HG03095 (cell line): ENCODE results near the gene PTPRS.

Source experiments
- ATAC-seq: cut with Tn5 transposase; IDR thresholded peaks from one replicate; pipeline ENCODE4 v1.9.1; 2021; ENCODE audit warnings: moderate library complexity; ENCODE audit not compliant: unreplicated experiment

PTPRS gene

DNA sequence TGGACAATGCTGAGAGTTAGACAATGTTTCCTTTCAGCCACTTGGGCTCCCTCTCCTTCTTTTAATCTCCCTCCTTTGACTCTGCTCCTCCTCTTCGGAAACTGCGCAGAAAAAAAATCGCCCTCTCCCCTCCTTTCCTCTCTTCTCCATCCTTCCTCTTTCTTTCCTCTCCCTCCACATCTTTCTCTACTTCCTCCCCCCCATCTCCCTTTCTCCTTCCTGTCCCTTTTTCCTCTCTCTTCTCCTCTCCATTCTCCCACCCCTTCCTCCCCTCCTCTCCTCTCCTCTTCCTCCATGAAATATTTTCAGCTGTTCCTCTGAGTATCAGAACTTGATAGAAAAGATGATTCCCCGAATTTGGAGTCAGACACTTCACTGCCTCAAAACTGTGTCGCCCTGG is 15.1 kb upstream of the PTPRS start:
- ATAC-seq = no peak

DNA sequence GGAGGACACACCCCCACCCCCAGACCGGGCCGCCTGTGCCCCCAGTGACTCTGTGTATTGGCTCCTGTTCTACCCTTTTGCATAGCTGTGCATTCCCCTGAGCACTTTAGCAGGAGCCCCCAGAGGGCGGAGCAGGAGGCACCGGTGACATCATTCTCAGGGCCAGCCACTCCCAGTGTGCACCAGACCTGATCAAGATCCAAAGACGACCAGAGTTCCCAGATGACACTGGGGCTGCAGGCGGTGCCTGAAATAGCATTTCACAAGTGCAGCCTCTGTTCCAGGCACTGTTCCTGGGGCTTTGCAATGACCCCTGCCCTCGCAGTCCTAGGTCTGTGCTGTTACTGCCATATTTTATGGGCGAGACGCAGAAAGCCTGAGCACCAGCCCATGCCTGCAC is 14.5 kb upstream of the PTPRS start:
- no peak for ATAC-seq

DNA sequence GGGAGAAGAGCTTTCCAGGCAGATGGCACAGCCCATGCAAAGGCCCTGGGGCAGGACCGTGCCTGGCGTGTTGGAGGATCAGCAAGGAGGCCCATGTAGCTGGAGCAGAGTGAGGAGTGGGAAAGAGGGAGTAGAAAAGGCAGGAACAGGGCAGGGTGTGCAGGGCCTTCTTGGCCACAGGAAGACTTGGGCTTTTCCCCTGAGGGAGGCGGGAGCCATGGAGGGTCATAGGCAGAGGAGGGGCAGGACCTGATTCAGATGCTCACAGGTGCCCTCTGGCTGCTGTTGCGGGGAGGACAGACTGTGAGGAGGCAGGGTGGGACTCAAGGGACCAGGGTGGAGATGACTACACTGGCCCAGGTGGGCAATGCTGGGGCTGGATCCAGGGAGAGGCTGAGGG is 13.8 kb upstream of the PTPRS start:
- no peak for ATAC-seq

DNA sequence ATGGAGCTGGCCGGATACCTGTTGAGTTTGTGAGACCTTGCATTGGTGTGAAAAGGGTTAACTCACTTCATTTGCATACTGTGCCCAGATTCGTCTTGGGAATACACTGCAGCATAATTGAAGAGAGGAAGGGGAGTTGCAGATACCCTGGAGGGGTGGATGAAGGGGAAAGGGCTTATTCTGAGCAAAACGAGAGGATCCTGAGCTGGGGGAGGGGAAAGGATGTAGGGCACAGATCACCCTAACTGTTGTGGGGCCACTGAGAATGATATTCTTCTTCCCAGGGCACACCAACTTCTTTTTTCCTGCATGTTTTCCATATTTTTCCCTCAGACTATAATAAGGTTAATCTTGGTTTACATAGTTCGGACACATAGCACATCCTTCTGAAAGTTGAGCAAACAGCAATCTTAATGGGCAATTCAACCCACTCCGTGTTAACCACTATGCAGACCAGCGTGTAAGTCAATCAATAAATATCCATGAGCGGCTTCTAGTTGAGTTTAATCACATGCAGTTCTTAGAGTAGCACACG is 11.7 kb upstream of the PTPRS start:
- ATAC-seq = no peak

DNA sequence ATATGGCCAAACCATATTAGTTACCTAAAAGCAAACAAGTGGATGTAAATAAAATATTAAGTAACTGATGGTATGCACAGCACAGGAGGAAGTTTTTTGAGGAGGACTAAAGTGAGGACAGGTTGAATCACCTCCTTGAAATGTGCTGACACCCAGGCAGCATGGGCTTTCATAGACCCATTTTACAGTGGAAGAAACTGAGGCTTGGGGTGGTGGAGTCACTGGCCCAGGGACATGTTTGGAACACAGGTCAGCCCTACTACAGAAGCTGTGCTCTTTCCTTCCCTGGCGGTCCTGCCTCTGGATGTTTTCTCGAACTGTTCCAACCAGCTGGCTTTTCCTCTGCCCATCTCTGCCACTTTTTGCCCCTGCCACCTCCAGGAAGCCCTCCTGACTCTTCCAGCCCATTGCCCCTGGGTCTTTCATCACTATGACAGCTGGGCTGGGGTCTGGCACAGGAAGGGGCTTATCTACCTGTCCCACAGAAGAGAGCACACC is 11.2 kb upstream of the PTPRS start:
- ATAC-seq = no peak

DNA sequence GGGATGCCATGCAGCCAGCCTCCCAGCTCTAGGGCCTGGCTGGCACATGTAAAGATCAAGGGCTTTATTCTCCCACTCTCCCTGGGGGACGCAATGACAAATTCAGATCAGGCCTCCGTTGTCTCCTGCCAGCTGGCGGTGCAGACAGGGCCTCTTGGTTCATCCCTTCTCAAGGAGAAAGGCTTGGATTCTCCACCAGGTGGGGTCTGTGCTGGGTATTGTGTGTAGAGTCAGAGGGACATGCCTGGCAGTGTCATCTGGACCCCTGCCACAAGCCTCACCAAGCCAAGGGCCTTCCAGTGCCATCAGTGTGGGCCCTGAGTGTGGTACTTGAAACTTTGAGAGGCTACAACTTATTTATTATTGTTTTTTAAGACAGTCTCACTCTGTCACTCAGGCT is 8.4 kb upstream of the PTPRS start:
- no peak for ATAC-seq

DNA sequence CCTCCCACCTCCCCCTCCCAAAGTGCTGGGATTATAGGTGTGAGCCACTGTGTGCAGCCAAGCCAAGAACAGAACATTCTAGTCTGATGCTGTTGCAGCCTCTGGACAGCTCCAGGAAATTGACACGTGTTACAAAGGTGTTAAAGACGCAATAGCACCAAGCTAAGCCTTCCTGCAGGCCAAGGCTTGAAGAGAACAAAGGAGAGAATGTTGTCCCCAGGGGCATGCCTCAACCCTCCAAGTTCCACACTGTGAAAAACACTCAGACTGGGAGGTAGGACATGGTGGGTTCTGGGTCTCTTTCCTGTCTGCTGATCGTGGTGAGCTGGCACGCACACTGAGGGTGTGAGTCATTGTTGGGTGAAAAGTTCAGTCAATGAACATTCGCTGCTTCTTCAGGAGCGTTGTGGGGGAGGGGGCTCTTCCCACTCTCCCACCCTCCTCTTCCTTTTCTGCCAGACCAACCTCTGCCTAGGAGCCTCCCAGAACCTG is 5.3 kb upstream of the PTPRS start:
- ATAC-seq = no peak

DNA sequence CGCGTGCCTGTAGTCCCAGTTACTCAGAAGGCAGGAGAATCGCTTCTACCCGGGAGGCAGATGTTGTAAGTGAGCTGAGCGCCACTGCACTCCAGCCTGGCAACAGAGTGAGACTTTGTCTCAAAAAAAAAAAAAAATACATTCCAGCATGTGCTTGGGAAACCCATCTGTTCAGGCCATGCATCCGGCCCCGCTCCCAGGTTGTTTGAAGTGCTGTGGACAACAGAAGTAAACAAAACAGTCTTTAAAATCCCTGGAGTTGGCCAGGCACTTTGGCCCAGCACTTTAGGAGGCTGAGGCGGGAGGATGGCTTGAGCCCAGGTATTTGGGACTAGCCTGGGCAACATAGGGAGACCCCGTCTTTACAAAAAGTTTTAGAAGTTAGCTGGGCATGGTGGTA is 3.2 kb upstream of the PTPRS start:
- ATAC-seq = no peak

DNA sequence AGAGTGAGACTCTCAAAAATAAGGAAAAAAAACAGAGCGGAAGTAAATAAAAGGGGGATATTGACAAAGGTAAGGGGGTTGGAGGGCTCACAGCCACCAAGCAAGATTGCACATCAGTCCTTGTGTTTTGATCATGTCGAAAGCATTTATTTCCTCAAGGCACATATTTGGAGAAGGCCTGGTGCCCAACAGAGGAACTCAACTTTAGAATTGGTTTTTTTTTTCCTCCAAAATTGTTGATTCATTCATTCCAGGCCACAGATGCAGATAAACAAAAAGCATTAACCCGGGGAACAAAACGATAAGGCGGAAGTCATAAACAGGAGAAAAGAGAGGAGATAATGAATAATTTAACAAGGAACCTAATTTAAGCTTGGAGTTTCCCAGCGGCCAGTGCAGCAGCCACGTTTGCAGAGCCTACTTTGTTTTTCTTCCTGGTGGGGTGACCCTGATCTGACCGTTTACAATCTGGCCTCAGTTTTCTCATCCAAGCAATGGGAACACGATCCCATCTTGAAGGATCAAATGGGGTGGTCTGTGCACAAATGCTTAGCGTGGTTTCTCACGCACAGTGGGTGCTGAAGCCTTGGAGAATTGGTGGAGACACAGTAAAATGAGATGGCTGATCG is 2.1 kb upstream of the PTPRS start:
- no peak for ATAC-seq

DNA sequence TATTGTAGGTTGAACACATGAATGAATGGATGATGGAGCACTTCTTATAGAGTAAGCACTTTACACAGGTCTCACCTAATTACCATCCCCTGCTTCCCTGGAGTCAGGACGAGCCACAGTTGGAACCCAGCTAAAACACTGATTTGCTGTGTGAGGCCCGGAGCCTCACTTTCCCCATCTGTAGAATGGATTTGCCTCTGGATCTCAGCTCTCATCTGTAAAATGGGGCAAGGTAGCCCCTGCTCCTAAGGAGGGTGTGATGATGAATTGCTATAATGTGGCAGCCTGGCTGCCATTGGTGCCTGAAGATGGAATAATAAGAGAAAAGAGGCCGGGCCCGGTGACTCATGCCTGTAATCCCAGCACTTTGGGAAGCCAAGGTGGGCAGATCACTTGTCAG is 1.4 kb upstream of the PTPRS start:
- no peak for ATAC-seq

DNA sequence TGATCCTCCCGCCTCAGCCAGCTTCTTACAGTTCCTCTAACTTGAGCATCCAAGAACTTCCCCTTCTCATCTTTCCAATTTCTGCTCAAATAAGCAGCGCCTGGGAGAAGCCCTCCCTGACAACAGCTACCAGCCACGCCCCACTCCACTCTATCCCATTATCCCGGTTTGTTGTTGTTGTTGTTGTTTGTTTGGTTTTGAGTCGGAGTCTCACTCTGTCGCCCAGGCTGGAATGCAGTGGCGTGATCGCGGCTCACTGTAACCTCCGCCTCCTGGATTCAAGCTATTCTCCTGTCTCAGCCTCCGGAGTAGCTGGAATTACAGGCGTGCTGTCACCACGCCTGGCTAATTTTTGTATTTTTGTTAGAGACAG is 822 bp upstream of the PTPRS start:
- ATAC-seq = no peak

DNA sequence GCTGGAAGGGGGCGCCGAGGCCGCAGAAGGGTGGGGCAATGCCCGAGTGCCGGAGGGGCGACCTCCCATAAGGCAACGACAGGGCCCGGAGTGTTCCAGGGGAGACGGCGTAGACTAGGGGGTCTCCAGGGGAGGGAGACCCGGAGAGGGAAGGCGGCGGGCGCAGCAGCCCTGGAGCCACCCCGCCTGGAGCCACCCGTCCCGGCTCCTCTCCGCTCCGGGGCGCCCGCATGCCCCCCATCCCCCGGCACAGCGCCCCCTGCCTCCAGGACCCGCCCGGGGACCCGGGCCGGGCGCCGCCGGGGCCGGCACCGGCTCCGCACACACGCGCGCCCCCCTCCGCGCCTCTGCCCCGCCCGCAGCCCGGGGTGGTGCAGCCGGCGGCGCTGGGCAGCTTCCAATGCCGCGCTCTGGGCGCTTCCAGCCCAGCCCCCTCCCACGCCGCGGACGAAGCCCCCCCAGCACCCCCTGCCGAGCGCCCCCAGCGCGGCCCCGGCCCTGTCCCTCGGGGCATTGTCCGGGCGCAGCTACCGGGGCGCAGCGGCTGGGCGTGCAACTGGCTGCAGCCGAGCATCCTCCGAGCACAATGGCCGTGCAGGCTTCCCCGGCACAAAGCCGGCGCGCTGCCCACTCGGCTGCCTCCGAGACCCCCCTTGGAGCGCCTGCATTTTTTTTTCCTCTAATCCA is 519 bp downstream of the PTPRS start:
- ATAC-seq = no peak

DNA sequence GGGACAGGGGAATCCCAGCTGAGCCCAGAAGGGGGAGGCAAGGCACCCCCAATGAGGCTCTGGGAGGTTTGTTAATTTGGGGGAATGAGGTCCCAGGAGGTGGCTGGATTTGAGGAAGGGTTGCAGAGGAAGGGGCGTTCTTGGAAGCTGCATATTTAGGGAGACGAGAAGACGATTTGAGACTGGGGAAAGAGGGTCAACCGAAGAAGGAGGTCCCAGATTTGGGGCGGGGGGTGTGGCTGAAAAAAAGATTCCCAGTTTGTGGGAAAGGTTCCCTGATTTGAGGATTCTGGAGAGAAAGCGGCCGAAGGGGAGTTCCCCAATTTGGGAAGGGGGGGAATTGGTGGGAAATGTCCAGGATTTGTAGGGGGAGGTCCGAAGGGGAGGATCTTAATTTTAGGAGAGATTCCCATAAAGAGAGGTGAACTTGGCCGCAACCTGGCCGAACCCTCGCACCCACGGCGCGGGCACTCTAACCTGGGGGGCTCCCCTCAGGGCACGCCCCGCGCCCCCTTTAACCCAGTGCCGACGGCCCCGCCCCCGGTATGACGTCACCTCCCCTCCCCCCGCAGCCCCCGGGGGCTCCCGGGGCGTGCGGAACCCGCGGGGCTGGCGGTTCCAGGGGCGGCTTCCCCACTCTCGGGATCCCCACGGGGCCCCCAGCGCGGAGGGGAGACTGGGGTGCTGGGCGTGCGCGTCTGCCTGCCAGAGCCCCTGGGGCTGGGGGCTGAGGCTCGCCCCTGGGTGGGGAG is 1.2 kb downstream of the PTPRS start:
- ATAC-seq = no peak

DNA sequence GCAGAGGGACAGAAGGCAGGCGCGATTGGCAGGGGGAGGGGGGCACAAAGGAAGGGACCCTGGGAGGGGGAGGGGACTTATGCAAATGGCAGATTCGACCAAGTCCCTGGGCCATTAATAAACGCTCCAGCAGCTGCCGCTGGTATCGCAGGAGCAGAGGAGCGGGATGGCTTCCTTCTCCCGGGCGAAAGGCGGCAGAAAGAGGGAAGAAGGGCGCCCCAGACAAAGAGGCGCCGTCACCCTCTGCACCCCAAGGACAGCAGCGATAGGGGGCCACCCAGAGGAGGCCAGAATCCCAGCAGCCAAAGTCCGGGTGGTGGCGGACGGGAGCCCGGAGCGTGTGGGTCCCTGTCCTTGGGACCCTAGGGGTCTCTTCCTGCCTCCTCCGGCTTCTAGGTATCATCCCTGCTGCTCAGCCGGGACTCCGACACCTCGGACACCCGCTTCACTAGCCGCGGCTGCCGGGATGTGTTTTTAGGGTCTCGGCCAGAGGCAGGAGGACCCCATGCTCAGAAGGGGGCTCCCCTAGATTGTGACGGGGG is 1.9 kb downstream of the PTPRS start:
- no peak for ATAC-seq

DNA sequence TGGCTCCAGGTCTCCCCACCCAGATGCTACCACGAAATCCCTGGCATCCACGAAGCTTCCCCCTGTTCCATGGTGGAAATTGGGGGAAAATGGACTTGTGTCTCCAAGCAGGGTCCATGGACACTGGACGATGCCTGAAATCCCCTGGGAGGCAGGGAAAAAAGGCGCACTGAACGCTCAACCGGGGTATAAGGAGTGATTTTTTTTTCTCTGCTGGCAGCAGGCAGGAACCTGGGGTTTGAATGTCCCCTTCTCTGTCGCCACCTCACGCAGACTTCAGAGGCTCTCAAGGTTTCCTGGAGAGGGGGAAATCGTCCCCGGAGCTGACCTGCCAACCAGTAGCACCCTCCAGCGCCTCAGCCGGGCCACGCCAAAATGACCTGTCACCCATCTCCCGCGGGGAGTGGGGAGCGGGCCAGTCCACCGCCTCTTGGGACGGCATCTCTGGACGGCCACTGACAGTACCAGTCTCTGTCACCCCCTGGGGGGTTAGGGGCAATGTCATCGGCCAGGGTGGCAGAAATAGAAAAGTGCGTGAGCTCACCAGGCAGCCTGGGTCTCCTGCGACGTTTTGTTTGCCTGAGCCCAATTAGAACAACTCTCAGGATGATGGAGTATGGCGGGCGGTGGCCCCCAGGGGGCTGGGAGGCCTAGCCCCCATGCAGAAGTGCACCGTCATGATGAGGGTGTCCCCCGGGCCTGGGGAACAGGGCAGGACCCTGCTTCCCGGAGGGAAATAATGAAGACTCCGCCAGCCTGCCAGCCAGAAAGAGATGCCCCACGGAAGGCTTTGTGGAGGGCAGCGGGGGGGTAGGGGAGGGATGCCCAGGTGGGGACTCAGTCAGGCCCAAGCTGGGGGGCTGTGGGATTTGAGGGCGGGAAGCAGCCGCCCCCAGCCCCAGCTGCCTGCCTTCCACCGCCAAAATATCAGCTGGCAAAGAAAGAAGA is 2.6 kb downstream of the PTPRS start:
- ATAC-seq = no peak

DNA sequence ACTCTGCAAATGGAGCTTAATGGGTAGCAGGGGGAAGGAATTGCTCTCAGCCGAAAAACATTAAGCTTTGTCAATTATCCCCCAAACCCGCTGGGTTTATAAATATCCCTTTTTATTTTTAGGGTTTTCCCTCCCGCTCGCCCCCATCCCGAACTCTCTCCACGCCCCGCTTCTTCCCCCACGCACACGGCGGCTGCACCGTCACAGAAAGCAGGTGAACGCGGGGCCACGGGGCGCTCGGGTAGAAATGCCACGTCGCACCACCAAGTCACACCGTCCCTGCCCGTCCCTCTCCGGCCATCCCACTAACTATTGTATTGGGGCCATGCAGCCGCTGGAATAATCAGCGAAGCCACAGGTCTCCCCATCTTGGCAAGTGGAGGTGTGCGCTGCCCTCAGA is 3.5 kb downstream of the PTPRS start:
- ATAC-seq = no peak

DNA sequence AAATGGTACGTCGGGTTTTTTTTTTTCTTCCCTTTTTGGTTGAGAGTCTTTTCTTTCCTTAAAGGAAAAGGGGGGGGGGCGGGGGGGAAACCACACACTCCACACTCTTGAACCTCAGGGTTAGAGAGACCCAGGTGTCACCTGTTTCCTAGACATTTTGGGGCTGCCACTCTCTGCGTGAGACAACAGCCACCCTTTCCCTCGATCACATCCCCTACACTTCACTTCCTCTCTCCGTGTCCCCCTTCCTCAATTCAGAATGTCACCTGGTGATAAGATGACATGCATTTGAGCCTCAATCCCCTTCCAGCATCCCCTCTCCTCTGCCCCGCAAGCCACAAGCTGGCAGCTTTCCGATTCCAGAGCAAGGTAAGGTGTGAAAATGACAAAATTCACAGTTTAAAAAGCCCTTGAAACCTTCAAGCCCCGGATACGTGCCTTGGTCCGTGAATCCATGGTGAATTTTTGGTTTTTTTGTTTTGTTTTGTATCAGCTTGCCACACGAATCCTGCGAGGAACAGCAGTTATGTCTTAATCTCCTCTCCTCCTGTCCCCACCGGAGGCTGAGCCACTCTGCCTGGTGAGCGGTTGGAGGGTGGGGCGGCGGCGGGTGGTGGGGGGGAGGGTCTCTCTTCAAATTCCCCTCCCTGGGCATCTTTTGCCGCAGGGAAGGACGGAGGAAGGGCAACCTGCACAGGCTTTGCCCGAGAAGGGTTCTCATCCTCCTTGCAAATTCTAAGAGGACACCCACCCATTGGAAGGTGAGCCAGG is 4.2 kb downstream of the PTPRS start:
- ATAC-seq = no peak

DNA sequence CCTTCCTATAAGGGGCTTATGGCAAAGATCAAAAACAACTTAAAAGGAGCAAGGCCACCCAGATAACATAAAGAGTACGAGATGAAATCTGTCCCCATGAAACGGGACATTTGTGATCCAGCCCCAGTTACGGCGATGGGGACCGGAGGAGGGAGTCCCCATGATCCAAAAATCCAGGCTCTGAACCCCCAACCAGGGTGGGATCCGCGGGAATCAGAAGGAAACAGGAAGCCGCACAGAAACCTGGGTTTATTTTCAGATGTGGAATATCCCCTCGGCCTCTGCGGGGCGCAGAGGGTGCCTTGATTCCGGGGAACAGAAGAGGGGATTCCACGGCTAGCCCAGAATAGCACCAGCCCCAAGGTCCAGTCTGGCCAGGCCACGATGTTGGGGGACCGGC is 5.0 kb downstream of the PTPRS start:
- no peak for ATAC-seq

DNA sequence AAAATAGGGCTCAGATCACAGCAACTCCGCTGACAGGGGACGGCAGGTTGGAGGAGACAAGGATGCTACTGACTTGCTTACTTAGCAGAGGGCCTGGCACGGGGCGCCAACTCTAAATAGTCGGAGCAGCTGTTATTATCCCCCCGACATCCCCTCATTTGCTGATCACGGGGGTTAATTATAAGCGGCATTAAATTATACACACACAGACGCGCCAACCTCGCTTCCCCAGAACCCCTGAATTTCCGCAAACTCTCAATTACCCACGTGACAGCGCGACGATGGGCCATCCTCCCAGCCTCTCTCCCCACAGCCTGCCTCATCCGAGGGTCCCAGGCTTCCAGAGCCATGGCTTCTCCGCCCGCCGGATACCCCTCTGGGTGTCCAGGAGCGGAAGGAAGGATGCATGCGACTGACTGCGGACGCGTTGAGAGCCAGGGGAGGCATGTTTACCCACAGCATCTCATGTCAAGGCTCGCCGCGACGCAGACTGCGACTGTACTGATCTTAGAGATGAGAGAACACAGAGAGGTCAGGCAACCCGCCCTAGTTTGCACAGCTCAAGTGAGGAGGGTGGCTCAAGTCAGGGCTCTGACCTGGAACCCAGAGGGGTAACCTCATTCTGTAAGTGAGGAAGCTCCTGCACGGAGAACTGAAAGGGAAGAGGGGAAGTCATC is 5.7 kb downstream of the PTPRS start:
- no peak for ATAC-seq
